NK-92 (cell line): ENCODE measurements around the gene PCCB.
"Not testable (repeated sequence)": the region's sequence is repeated elsewhere in the genome, so short reads cannot be mapped to it uniquely, and the experiment has no call there.

ENCODE experiments used
- DNase-seq: peaks from one replicate; lab custom pipeline; 2025; ENCODE audit not compliant: unreplicated experiment; lab: John Stamatoyannopoulos, UW

Gene PCCB

DNA sequence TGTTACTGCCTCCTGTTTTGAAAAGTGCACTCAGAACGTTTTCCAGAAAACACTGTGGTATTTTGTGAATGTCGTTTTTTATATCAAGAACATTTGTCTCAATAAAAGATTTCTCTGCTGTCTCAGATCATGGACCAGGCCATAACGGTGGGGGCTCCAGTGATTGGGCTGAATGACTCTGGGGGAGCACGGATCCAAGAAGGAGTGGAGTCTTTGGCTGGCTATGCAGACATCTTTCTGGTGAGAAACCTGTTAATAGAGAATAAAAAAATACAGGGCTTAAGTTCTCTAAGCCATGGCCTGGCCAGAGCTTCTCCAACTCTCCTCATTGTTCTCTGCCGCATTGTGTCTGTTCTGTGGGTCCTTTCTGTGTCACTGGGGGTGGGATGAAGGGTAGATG, 11.7 kb downstream of the PCCB start:
- DNase-seq: no peak

DNA sequence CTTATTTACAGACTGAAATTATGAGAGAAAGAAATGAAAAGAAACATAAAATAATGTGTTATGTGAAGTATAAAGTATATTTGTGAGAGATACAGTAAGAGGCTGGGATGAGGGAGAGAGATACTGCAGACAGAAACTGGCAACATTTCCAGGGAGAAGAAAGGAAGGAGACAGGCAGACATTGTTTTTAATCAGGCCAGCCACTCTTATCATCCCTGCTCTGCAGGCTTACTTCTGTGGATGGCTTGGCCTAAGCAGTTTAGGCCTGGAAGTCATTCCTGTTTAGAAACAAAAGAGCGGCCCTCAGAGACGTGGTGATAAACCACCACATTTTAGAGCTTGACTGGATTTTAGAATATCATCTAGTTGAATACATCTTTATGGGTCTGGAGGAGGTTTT, 12.4 kb downstream of the PCCB start:
- no peak for DNase-seq

DNA sequence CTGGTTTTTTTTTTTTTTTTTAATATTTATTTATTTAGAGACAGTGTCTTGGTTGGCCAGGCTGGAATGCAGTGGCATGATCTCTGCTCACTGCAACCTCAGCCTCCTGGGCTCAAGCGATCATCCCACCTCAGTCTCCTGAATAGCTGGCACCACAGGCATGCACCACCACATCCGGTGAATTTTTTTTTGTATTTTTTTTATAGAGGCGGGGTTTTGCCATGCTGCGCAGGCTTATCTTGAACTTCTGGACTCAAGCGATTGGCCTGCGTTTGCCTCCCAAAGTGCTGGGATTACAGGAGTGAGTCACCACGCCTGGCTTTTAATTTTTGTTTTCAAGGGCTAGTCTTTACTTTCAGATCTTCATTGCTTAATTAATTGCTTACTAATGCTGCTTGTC, 13.1 kb downstream of the PCCB start:
- no peak for DNase-seq

GRCh38 chr3:136266468-136267125, 16.5 kb downstream of the PCCB start:
- DNase-seq: not testable (repeated sequence)

- no peak for DNase-seq
Observed at GRCh38 chr3:136267235-136267634, 17.1 kb downstream of the PCCB start.

DNA sequence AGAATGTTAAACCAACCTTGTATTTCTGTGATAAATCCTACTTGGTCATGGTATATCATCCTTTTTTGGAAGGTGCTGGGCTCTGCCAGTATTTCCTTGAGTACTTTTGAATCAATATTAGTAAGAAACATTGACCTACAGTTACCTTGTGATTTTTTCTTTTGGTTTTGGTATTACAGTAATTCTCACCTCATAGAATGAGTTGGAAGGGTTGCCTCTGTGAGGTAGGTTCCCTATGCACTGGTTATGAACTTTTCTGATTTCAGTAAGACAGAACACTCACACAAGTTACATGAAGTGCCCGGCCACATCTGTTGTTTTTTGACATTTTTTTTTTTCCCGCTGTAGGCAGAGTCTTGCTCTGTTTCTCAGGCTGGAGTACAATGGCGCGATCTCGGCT, 20.0 kb downstream of the PCCB start:
- DNase-seq: no peak

- not testable (repeated sequence) for DNase-seq
Observed at GRCh38 chr3:136271626-136272025, 21.5 kb downstream of the PCCB start.

DNA sequence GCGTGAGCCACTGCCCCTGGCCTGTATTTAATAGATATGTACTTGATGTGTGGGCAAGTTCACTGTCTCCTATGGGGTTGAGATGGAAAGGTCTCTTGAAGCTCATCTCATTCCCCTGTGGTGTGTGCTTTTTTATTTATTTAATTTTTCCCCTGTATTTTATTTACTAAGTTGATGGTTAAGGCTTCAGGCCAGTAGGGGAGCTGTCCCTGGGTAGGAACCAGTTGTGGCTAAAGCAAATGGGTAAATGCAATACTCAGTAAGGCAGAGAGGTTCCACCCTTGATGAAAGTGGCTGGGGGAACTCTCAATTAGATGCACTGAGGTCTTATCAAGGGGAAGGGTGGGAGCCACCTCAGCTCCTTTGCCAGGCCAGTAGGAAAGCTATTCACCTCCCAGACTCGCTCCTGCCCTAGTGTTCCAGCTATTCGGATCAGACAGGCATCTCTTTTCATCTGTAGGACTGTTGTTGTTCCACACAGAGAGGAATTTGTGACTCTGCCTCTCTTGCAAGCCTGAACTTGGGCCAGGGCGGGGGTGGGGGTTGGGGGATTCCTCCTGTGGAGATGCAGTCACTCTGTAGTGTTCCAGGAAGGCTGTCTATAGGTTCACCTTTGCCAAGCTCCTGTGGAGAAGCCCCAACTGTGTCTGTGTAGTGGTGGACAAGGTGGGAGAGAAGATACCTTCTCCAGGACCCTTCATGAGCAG, 26.1 kb downstream of the PCCB start:
- DNase-seq: no peak

DNA sequence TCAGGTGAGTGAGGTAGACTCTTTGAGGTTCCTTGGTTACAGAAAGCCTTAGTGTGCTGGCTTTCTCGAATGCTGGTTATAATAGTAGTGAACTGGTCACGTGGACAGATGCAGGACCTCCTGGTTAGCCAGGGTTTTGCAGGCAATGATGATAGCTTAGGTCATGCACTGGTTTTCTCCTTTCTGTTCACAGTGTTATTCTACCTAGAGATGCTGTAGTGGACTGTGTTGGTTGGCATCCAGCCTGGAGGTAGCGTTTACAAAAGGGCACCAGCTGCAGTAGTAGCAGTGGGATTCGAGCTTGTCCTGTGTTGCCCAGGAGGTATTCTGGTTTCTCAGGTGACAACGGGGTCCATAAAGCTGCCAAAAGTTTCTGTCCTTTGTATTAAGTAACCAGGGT, 27.0 kb downstream of the PCCB start:
- no peak for DNase-seq

GRCh38 chr3:136277634-136278033, 27.5 kb downstream of the PCCB start:
- no peak for DNase-seq

- no peak for DNase-seq
Observed at GRCh38 chr3:136279092-136279491, 29.0 kb downstream of the PCCB start.

- no peak for DNase-seq
Observed at GRCh38 chr3:136280961-136281360, 30.8 kb downstream of the PCCB start.

- DNase-seq: no peak
Observed at GRCh38 chr3:136281966-136282520, 31.9 kb downstream of the PCCB start.

- no peak for DNase-seq
Observed at GRCh38 chr3:136283627-136284026, 33.5 kb downstream of the PCCB start.

- no peak for DNase-seq
Observed at GRCh38 chr3:136291302-136291701, 41.2 kb downstream of the PCCB start.

GRCh38 chr3:136292500-136292899, 42.4 kb downstream of the PCCB start:
- DNase-seq: no peak

GRCh38 chr3:136293279-136293678, 43.1 kb downstream of the PCCB start:
- DNase-seq: no peak

GRCh38 chr3:136294176-136294575, 44.0 kb downstream of the PCCB start:
- DNase-seq: no peak

DNA sequence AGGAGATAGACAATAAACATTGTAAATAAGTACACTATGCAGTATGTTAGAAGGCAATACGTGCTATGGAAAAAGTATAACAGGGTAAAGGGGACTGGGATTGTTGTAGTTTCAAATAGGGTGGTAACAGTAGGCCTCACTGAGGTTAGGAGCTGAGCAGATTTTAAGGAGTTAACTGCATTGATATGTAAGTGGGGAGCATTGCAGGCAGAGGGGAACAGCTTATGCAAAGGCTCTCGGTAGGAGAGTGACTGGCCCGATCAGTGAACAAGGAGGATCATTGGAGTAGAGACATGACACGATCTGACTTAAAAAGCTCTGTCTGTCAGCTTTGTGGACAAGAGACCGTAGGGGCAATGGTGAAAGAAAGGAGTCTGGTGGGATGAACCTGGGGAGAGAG, 46.8 kb downstream of the PCCB start:
- DNase-seq: no peak

GRCh38 chr3:136297826-136298225, 47.7 kb downstream of the PCCB start:
- DNase-seq: no peak

DNA sequence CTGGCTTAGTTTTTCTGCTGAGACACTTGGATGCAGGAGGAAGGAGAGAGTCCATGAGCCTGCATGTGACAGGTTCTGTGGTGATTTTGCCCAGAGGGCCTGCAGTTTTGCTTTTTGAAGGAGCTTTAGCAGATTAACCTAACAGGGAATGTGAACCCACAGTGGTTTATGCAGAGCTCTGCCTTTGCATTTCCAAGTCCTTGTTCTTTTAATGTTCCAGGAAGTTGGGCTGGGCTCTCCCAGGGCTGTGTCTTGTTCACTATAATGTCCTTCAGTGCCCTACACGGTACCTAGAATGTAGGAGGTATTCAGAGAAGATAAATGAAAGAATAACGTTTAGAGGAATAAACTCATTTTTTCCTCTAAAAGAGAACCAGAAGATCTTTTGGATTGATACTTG, 50.3 kb downstream of the PCCB start:
- DNase-seq: no peak

DNA sequence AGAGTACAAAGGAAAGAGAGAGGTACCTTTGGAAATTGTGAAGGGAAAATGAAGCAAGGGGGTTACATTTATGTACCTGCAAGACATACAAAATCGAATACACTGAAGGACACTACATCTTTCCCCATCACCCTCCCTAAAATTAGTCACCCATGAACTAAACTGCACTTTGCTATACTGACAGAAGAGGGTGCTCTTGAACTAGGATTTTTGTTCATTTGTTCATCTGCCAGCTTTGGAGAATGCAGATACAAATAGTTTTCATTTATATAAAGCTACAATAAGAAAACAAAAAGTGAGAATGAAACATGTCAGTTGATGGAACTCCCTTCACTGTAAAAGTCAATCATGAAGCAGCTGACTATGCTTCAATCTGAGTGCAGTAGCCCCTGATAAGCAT, 55.7 kb downstream of the PCCB start:
- DNase-seq: no peak

DNA sequence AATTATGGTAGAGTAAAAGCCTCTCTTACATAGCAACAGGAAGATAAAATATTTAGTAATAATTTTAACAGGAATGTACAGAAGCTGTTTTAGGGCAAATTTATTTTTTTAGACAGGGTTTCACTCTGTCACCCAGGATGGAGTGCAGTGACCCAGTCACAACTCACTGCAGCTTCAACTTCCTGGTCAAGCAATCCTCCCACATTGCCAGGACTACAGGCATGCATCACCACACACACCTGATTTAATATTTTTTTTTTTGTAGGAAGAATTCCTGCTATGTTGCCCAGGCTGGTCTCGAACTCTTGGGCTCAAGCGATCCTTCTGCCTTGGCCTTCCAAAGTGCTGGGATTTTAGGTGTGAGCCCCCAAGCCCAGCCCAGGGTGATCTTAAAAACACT, 61.1 kb downstream of the PCCB start:
- DNase-seq: no peak
